Measurements from ENCODE around the gene SNX14. TPM values are rescaled to one million over a fixed set of nuclear protein-coding genes. Genes with fewer than 3 reads are reported as not detected.
A peak's percentile ranks its signal among the peaks of the same experiment; 100 is the strongest.
"Not testable (repeated sequence)": the region's sequence is repeated elsewhere in the genome, so short reads cannot be mapped to it uniquely, and the experiment has no call there.

Gene SNX14
- total RNA-seq, 1 donor from 2014 or later, result 64.8 TPM

GRCh38 chr6:85551264-85551663, 42.4 kb downstream of the SNX14 start:
- Histone ChIP-seq H3K27ac (no peak overlapping the region), H3K36me3 (peaks cover 0 to 26% of the 10 kb centered on the region in 2 donors), H3K27me3 (no peaks in the 10 kb centered on the region), H3K9me3 (no peaks in the 10 kb centered on the region), H3K4me3 (no peak overlapping the region), H3K4me1 (no peaks in the 10 kb centered on the region)
- TF ChIP-seq POLR2AphosphoS5 (IDR thresholded peaks at IDR 0.05; ENCODE audit: insufficient read depth in 1 of 2, low read depth in 1 of 2) (no peak), CTCF (IDR thresholded peaks at IDR 0.05) (no peak)
- intact Hi-C loops (cut with DNase I), result no loop called here
- DNase-seq (ENCODE audit: extremely low spot score in 2 of 2), result no peak

GRCh38 chr6:85547719-85548118, 45.9 kb downstream of the SNX14 start:
- DNase-seq (ENCODE audit: extremely low spot score in 2 of 2), result no peak
- Histone ChIP-seq H3K4me1 (no peaks in the 10 kb centered on the region), H3K9me3 (no peaks in the 10 kb centered on the region), H3K36me3 (peaks cover 0 to 41% of the 10 kb centered on the region in 2 donors), H3K4me3 (no peak overlapping the region), H3K27me3 (no peaks in the 10 kb centered on the region), H3K27ac (no peak overlapping the region)
- TF ChIP-seq CTCF (IDR thresholded peaks at IDR 0.05) (no peak), POLR2AphosphoS5 (IDR thresholded peaks at IDR 0.05; ENCODE audit: insufficient read depth in 1 of 2, low read depth in 1 of 2) (no peak), POLR2A (IDR thresholded peaks at IDR 0.05) (no peak)
- intact Hi-C loops (cut with DNase I), result no loop called here

- no peaks in the 10 kb centered on the region for H3K9me3 ChIP-seq
- H3K36me3 ChIP-seq, result peaks cover 0 to 48% of the 10 kb centered on the region in 2 donors
- intact Hi-C loops (cut with DNase I), result no loop called here
- H3K27me3 ChIP-seq, result no peaks in the 10 kb centered on the region
- no peak for DNase-seq (ENCODE audit: extremely low spot score in 2 of 2)
- H3K4me3 ChIP-seq, result no peak overlapping the region
- TF ChIP-seq POLR2AphosphoS5 (IDR thresholded peaks at IDR 0.05; ENCODE audit: insufficient read depth in 1 of 2, low read depth in 1 of 2), result no peak
- TF ChIP-seq CTCF (IDR thresholded peaks at IDR 0.05), result no peak
- no peak for TF ChIP-seq POLR2A (IDR thresholded peaks at IDR 0.05)
- no peaks in the 10 kb centered on the region for H3K4me1 ChIP-seq
- no peak overlapping the region for H3K27ac ChIP-seq
Measured at GRCh38 chr6:85544776-85545175, 48.9 kb downstream of the SNX14 start.

GRCh38 chr6:85537055-85537494, 56.6 kb downstream of the SNX14 start:
- DNase-seq (ENCODE audit: extremely low spot score in 2 of 2), result no peak
- intact Hi-C loops (cut with DNase I), result no loop called here
- Histone ChIP-seq H3K36me3 (peaks cover 0 to 18% of the 10 kb centered on the region in 2 donors), H3K4me1 (no peaks in the 10 kb centered on the region), H3K27ac (no peak overlapping the region), H3K27me3 (no peaks in the 10 kb centered on the region), H3K9me3 (no peaks in the 10 kb centered on the region), H3K4me3 (no peak overlapping the region)
- TF ChIP-seq CTCF (IDR thresholded peaks at IDR 0.05) (peak in 2 of 3 experiments; percentile 36 to 64), POLR2AphosphoS5 (IDR thresholded peaks at IDR 0.05; ENCODE audit: insufficient read depth in 1 of 2, low read depth in 1 of 2) (no peak), POLR2A (IDR thresholded peaks at IDR 0.05) (no peak)

- intact Hi-C loops (cut with DNase I); H3K4me3 ChIP-seq; DNase-seq (ENCODE audit: extremely low spot score in 2 of 2); H3K4me1 ChIP-seq; H3K9me3 ChIP-seq; H3K27ac ChIP-seq; H3K27me3 ChIP-seq: not testable (repeated sequence)
- H3K36me3 ChIP-seq, result peaks cover 0 to 24% of the 10 kb centered on the region in 2 donors
Measured at GRCh38 chr6:85524281-85524680, 69.4 kb downstream of the SNX14 start.

- Histone ChIP-seq H3K9me3 (no peaks in the 10 kb centered on the region), H3K27ac (no peak overlapping the region), H3K27me3 (no peaks in the 10 kb centered on the region), H3K4me3 (no peak overlapping the region), H3K4me1 (no peaks in the 10 kb centered on the region), H3K36me3 (peaks cover 0 to 27% of the 10 kb centered on the region in 2 donors)
- intact Hi-C loops (cut with DNase I), result no loop called here
- TF ChIP-seq POLR2AphosphoS5 (IDR thresholded peaks at IDR 0.05; ENCODE audit: insufficient read depth in 1 of 2, low read depth in 1 of 2) (no peak), CTCF (IDR thresholded peaks at IDR 0.05) (no peak), POLR2A (IDR thresholded peaks at IDR 0.05) (no peak)
- DNase-seq (ENCODE audit: extremely low spot score in 2 of 2), result no peak
Measured at GRCh38 chr6:85516168-85516567, 77.5 kb downstream of the SNX14 start.
